ENCODE results near the gene CBR4.

- TF ChIP-seq CTCF (IDR thresholded peaks at IDR 0.05; ENCODE audit: extremely low read depth in 1 of 2, insufficient read depth in 1 of 2, low read depth in 1 of 2, low read length in 2 of 2), result no peak
- no peak for TF ChIP-seq MYC (IDR thresholded peaks at IDR 0.05; ENCODE audit: low read depth, low read length)
- no peak for TF ChIP-seq GATA2 (IDR thresholded peaks at IDR 0.05; ENCODE audit: insufficient read depth, insufficient read length, low read depth, low read length)
- no peak for TF ChIP-seq POLR2A (IDR thresholded peaks at IDR 0.05; ENCODE audit: low read depth, low read length)
- no peak for TF ChIP-seq EZH2 (IDR thresholded peaks at IDR 0.05; ENCODE audit: borderline replicate concordance, low read depth, low read length, severe bottlenecking)
- no peak for TF ChIP-seq POLR2AphosphoS5 (IDR thresholded peaks at IDR 0.05; ENCODE audit: insufficient read depth, low read depth, low read length)
- no peak for TF ChIP-seq MAX (IDR thresholded peaks at IDR 0.05; ENCODE audit: insufficient read depth, insufficient read length)
- no peak for TF ChIP-seq JUN (IDR thresholded peaks at IDR 0.05; ENCODE audit: borderline replicate concordance, insufficient read depth, insufficient read length, low read depth)
- TF ChIP-seq FOS (IDR thresholded peaks at IDR 0.05; ENCODE audit: borderline replicate concordance, insufficient read depth, low read length), result no peak
Observed at GRCh38 chr4:169013396-169013795, 3.3 kb upstream of the CBR4 start.
